CD4-positive, alpha-beta T cell treated with Interleukin-6 at 100 ng/mL for 8 hours (primary cell): Measurements from ENCODE around the gene PLA2R1.
"Not testable (repeated sequence)": the region's sequence is repeated elsewhere in the genome, so short reads cannot be mapped to it uniquely, and the experiment has no call there.

Experiments used
- DNase-seq: peaks from one replicate; pipeline ENCODE4 v3.0.0-alpha.2; 2020; ENCODE audit warnings: mixed read lengths, low spot score

Gene PLA2R1

DNA sequence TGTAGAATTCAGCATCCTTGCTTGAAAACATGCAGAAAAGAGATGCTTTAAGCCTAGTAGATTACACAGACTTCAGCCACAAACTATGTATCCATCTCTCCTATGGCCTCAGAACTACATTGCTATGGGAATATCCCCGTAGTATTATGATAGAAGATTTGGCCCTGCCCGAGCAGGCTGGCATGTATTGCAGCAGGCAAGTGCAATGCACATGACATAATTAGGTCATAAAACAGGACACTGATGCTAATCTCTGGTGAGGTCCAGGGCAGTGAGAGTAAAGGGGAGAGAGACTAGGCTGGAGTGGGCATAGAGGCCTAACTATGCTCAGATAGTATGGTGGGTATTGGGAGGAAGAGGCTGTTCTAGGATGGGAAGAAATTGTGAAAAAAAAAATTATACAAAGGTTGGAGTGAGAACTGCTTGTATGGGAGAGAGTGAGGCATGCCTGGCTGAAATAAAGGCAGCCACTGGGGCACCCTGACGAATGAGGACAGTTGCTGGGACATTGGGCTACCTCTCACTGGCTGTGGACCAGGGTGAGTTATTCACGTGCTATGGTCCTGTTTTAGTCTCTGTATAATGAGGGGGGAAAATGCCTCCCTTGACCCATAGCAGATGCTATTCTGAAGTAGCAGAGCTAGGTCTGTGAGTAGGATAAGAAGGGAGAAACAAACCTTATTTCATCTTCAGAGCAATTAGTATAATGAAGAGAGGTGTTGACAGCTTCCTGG is 1.6 kb upstream of the PLA2R1 start:
- no peak for DNase-seq

DNA sequence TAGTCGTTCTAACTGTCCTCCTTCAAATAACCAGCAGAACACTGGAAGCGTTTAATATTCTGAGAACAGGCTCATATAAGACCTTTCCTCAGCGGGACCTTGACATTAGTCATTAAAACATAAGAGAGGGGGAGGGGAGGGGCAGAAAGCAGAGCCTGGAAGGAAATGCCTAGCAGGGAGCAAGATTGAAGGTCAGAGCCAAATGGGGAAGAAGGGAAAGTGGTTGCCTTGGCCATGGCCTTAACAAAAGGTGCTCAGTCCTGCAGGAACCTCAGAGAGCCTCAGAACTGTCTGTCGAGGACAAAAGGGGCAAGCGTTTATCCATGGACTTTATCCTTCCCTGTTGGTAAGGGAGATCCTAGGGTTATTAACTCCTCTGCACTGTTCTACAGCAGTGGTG is 856 bp upstream of the PLA2R1 start:
- DNase-seq: no peak

DNA sequence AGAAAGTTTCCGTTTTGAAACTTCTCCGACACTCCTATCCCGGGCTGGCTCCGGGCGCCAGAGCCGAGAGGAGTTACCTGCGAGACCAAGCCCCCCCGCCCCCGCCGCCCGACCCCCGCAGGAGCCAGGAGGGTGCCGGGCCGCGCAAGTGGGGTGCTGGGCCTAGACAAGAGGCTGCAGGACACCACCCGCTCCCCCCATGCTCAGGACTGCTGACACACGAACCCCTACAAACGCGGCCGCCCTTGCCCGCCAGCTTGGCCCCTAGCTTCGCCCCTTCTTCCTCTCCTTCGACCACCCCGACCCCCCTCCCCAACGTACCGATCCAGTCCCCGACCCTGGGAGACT is 497 bp downstream of the PLA2R1 start:
- DNase-seq: no peak

DNA sequence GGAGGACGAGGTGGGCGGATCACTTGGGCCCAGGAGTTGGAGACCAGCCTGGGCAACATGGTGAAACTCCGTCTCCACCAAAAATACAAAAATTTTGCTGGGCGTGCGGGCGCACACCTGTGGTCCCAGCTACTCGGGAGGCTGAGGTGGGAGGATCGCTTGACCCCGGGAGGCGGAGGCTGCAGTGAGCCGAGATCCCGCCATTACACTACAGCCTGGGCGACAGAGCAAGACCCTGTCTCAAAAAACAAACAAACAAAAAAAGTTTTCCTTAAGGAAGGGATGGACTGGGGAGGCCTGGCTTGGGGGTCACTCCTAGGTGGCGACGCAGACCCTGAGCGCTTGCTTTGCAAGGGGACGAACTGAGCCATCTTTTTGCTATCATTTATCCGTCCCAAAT is 882 bp downstream of the PLA2R1 start:
- DNase-seq: no peak

DNA sequence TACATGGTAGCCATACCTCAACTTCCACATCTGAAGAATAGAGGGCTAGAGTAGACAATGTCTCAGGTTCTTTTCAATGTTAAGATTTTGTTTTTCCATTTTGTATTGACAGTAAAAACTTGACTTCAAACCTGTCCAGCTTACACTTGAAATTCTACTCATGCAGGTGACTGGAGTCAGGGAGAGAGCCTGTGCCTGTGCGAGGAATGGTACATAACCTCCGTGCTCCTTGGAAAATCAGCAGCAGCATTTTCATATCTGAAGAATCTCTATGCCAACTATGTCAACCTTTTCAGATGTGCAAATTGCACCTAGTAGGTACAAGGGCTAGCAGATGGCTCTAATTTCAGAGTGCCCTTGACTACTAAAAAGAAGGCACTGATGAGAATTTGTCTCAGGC is 2.1 kb downstream of the PLA2R1 start:
- DNase-seq: no peak

DNA sequence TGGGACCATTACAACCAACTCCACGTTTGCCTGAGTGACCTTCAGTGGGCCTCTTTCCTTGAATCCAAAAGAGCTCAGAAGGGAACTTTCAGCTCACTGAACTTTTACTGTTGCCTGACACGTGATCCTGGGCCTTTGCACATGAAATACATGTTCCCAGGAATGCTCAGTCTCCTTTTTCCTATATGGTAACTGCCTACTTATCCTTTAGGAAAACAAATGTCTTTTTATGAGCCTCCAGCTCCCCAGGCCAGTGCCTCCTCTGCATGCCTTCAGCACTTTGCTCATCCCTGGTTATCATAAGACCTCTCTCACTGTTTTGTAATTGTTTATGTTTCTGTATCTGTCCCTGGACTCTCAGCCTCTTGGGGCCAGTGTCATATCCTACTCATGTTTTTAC is 5.1 kb downstream of the PLA2R1 start:
- DNase-seq: no peak

DNA sequence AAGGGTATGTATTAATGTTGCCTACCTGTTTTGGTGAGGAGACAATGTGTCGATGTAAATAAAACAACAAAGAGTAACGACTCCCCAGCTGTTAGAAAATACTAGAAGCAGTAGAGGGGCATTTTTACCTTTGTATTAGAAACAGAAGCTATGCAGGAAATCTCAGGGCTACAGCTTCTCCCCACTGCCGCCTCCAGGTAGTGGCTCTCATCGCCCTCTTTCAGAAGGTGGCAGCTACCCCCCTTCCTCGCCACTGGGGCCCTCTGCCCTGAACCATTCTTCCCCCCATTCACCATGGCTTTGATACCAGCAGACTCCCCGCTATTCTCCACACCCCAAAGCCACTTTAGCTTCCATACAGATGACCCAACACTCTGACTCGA is 6.7 kb downstream of the PLA2R1 start:
- DNase-seq: no peak

DNA sequence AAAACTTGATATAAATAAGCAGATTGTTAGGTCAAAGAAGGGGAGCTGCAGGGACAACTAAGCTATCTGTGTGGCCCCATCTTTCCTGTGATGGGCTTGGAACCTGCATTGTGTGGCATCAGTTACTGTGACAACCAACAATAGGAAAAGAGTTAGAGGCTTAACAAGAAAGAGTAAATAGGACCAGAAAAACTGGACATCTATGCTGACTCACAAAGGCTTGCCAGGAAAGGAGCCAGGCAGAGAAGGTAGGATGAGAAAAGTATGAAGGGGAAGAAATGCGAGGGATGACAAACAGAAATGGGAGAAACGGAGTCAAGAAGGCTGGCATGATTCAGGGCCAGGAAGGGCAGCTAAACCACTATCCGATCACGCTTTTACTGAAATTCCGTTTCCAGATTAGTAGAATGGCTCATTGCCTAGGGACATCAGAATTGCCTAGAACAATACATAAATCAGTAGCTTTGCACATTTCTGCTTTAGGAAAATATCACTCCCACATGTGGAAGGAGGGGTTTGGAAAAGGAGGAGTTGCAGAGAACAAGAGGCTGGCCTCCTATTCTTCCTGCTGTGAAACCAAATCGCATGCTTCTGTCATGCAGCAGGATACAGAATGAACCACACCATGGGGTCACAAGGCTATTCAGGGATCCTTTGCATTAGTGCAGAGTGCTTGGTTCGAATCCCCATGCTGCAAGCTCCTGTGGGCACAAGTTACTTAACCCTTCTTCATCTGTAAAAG is 7.3 kb downstream of the PLA2R1 start:
- DNase-seq: no peak

DNA sequence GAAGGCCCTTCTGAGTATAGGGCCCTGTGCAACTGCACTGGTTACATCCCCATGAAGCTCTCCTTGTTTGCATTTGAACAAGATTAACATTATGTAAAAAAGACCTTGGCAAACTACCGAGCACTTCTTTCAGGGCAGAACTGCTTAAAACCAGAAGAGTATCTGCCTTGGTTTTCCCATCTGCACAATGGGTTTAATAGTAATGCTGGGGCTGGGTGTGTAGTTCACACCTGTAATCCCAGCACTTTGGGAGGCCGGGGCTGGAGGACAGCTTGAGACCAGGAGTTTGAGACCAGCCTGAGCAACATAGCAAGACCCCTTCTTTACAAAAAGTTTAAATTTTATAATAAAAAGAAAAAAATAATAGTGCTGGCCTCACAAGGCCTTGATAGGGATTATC is 8.5 kb downstream of the PLA2R1 start:
- DNase-seq: no peak

DNA sequence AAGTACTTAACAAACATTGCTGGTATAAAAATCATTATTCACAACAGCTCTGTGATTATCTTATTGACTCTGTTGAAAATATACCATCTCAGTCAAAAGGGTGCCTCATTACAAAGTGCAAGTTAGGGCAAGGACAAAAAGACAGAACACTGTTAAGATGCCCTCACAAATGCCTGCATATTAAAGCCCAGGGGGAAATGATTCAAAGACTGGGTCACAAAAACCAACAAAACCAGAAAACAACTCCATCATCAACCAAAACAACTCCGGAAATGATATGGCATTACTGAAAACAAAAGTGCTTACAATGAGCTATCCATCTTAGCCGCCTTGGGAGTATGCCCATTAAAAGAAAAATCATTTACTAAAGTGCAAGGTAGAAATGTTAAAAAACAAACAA is 9.9 kb downstream of the PLA2R1 start:
- DNase-seq: no peak

DNA sequence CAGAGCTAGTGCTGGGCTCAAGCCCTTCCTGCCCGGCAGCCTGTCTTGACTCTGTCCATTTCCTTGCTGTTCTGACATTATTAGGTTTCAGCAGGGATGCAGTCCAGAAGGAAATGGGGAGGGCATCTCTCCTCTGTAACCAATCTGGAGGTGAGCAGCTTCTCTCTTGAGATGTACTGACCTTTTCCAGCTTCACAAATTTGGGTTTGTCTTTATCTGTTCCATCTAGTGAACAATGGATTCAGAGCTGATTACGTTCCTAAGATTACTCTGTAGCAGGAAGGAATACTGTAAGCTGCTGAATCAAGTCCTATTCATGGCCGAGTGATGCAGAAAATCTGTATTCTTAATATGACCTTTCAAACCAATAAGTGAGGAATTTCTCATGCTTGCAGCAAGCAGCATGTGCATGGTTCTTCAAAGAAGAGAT is 11.0 kb downstream of the PLA2R1 start:
- no peak for DNase-seq

DNA sequence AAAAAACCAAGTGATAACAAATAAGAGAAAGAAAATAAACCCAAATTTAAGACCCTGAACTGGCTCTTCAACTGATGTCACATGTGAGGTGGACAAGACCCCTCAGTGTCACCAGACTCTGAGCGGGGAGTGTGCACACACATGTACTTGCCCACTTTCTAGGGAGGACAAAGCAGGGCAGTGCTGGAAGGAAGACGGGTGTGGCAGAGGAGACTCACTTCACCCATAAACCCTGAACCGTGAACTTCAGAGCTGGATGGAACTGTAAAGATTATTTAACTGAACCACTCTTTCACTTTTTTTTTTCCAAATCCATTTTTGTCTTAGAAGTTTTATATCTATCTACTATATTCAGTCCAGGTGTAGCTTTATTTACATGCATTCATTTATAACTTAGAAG is 12.3 kb downstream of the PLA2R1 start:
- DNase-seq: no peak

DNA sequence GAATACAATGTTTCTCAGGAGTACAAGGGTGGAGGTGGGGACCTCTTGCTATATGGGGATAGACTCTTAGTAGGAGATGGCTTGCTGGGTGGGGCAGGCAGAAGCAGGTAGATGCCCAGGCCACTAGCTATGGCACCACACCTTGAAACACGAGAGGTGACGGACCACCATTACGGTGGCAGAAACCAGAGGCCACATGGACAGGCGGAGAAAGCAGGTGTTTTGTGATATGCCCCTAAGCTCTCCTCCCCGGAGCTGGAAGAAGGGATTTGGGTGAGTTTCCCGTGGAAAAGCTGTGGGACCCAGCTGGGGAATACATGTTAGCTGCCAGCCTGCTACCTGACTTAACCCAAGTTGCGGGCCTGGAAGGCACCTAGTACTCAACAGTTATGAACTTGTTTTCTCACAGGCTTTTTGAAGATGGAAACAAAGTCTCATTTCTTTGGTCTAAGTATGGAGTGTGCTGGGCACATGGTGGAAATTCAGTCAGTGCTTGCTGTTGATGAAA is 16.7 kb downstream of the PLA2R1 start:
- no peak for DNase-seq

DNA sequence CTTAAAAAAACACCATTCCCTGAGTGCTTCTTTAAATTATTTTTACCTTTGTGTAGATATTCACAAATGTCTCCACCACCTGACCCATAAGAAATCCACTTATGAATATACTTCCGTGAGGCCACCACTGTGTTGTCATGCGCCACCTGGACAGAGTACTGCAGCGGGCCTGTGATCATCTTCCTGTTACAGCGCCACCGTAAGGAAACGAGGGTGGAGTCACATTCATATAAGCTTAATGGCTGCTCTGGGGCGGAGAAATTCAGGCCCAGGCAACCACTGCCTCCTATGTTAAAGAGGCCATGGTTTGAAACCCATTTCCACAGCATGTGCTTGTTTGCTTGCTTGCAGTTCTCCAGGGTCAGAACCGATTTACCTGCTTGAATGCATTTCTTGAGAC is 17.7 kb downstream of the PLA2R1 start:
- DNase-seq: no peak

DNA sequence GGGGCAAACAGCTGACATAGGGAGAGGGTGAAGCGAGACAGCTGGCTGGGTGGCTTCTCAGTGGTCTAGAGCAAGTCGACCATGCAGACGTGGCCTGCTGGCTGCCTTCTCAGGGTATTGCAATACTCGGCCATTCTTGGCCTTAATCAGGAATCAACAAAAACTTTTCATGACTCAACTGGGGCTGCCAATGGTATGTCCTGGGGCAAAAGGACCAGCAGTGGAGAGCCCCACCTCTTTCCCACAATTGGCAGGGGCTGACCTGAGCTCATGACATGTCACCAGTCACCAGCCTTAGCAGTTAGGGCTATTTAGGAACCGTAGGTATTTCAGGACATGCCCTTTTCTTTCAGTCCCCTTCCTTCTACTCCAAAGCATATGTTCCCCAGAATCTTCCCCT is 19.1 kb downstream of the PLA2R1 start:
- DNase-seq: no peak

DNA sequence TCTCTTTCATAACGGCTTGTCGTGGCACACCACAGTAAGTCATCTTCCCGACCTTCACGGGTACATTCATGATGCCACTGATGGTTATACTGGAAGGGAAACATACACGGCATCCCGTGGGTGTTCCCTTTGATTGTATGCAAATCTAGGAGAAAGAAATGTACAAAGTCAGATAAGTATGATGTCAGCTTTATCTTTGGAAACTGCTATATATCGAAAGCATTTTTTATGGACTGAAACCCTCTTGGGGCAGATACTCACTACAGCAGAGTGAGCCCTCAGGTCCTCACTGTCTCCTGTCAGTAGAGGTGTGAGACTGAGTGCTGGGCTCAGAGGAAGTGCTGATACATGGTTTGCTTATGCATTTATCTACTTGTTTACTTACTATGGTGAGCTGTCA is 20.4 kb downstream of the PLA2R1 start:
- no peak for DNase-seq

DNA sequence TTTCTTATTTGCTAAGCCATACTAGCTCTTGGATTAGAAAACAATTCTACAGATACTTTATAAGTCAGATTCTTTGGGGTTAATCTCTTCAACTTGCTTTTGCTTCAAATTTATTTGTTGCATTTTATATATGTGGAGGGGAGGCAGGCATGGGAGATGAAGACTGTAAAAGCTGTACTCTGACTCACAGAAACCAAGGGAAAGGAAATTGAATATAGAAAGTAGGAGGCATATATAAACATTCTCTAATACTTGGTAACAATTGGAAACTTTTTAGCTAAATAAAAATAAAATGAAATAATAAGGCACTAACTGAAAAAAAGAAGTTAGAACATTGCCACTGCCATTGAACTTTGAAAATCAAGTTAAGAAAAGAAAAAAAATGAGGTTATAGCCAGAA is 21.3 kb downstream of the PLA2R1 start:
- no peak for DNase-seq

DNA sequence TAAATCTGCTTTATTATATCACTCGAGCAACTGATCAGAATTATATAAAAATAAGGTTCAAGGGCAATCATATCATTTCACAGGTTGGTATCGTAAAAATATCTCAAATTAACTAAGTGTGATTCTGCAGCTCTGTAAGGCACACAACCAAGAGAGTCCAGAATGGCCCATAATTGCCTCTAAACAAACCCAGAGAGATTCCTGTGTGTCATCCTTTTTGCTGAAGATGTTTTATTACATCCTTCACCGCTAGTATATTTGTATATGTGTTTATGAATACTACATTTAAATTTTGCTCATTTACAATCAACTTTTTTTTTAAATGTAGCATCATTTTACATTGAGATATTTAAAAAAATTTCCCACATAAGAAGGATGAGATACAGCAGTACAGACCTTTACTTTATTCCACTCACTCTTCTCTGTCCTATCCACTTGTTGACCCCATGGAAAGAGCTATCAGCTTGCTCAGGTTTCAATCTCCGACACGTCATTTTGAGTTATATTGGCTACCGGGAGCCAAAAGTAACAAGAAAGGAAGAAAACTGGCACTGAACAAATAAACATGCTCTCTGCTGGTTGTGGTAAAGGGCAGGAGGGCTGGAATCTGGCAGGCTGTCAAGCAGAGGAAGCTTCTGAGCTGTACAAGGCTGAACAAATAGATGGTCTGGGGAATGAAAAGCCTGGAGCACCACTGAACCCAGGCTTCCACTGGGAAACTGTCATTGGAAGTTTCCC is 23.1 kb downstream of the PLA2R1 start:
- no peak for DNase-seq

DNA sequence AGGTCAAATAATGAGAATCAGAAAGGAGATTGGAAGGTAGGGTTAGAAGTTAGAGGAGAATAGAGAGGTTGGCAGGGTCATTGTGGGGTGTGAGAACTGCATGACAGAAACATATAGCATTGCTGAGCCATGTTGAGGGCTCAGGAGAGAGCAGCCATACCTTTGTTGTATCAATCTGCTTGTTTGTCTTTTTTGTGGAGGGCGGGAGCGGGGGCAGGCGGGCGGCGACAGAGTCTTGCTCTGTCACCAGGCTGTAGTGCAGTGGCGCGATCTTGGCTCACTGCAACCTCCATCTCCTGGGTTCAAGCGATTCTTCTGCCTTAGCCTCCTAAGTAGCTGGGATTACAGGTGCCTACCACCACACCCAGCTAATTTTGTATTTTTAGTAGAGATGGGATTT is 23.8 kb downstream of the PLA2R1 start:
- DNase-seq: not testable (repeated sequence)

DNA sequence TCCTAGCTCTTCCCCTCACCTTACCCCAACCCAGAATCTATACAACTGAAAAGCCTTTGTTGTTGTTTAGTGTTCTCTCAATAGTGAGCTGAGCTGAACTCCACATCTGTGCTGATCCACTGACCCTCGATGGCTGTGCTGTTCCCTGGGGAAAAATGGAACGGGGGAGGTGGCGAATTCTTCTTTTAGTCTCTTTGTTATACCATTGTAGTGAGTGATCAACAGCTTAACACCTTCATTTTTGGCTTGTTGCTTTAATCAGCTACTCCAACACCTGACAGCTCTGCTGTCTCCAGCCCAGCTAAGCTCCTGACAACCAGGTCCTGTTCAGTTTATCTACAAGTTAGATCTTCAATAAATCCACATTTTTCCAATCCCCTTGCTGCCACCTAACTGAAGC is 25.7 kb downstream of the PLA2R1 start:
- DNase-seq: no peak

DNA sequence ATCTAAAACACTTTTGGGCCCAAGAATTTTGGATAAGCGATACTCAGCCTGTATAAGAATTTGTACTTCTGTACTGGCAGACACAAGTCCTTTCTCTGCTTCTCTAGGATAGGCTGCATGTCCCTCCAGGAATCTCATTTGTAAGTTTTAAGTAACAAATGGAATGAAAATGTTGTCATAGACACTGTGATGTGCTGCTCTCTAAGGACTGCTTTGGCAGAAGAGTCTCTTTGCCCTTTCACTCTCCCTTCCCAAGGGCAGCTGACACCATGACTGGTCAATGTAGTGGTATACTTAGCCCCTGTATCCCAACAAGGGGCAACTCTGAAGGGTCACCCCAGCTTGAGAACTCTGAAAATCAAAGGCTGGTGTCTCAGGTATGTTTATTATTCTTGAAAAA is 27.3 kb downstream of the PLA2R1 start:
- no peak for DNase-seq

DNA sequence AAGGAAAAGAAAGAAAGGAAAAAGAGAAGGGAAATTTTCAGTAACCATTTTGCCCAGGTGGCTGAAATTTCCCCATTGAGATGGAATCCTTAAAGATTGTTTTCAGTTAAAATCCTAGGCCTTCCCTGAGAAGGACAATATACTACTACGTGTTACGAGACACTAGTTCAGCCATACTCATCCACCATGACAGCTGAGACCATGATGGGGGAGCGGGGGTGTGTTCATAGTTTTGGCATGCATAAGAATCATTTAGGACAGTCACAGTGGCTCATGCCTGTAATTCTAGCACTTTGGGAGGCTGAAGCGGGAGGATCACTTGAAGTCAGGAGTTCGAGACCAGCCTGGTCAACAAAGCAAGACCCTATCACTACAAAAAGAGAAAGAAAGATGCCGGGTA is 28.0 kb downstream of the PLA2R1 start:
- no peak for DNase-seq

DNA sequence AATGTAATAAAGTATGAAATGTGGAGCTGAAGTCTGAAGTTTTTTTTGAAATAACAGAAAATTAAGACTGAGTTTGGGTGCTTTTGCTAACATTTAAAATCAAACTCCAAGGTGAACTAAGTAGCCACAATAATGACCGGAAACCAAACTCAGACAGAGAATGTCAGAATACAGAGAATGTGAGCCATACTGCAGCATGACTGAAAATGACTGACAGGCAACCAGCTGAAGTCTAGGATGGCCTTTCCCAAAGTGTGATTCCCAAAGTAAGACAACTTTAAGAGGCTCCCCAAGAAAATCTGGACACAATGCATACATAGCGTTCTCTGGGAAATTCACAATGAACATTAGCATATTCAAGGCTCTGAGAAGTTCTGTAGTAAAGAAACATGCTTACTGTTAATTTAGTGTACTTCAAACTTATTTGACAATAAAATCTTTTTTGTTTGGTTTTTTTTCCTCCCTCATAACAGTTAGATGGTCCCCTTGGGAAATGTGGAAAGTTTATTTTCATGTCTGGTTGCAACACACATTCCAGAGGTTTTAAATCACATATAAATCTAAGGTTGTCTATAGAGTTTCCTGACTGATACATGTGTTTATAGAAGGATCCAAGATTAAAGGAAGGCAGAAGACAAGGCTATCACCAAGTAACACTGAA is 28.6 kb downstream of the PLA2R1 start:
- no peak for DNase-seq
